ENCODE data around the gene LARP4. TPM values are rescaled to one million over a fixed set of nuclear protein-coding genes. Genes with fewer than 3 reads are reported as not detected.

Gene LARP4
- total and polyA plus RNA-seq, 8 donors, result 6.2 to 38.5 (median 29.6) TPM

- TF ChIP-seq CTCF (IDR thresholded peaks at IDR 0.05), result no peak
- ATAC-seq, result no peak
- Histone ChIP-seq H3K27ac (peak overlapping the region in 1 of 4 donors; percentile 24), H3K4me3 (no peak overlapping the region), H3K9me3 (no peaks in the 10 kb centered on the region), H3K27me3 (no peaks in the 10 kb centered on the region), H3K4me1 (peaks cover 37 to 46% (median 43%) of the 10 kb centered on the region in 3 donors), H3K36me3 (no peaks in the 10 kb centered on the region)
- DNase-seq, result no peak
- 92 to 99% methylated on average over 3 of the region's 3 CpGs for WGBS, 2 donors
- FAIRE-seq, result no peak
- intact Hi-C loops (cut with DNase I), result no loop called here
Observed at GRCh38 chr12:50529345-50529744, 128.7 kb downstream of the LARP4 start.

Other genes with a start within 250 kb of the LARP4 start
- gene CERS5, start 233.5 kb upstream of the LARP4 start, total RNA-seq, result 10 to 100 TPM; 12.9 to 22.8 (median 15.6) TPM
- gene CERS5, start 233.5 kb upstream of the LARP4 start, polyA plus RNA-seq, result 10 to 100 TPM; 48.0 to 84.3 TPM
- 10 to 100 TPM; 17.6 to 50.3 (median 27.2) TPM for gene LIMA1, start 117.4 kb upstream of the LARP4 start, total RNA-seq
- gene LIMA1, start 117.4 kb upstream of the LARP4 start, polyA plus RNA-seq, result 10 to 100 TPM; 19.8 to 24.1 TPM
- gene FAM186A, start 4.3 kb upstream of the LARP4 start, total RNA-seq, result not detected
- gene FAM186A, start 4.3 kb upstream of the LARP4 start, polyA plus RNA-seq, result under 1 TPM in 1 of 2 donors, not detected in 1; 0.04 TPM
- 10 to 100 TPM in 2 of 6 donors, 1 to 10 TPM in 4; 8.0 to 15.9 (median 9.4) TPM for gene DIP2B, start 104.1 kb downstream of the LARP4 start, total RNA-seq
- gene DIP2B, start 104.1 kb downstream of the LARP4 start, polyA plus RNA-seq, result 1 to 10 TPM; 3.2 to 5.6 TPM

All from pancreas (tissue), 10 donors.